C1 segment of cervical spinal cord (tissue), 14 donors: ENCODE measurements around the gene RGS10.
A peak's percentile ranks its signal among the peaks of the same experiment; 100 is the strongest.
"Not testable (repeated sequence)": the region's sequence is repeated elsewhere in the genome, so short reads cannot be mapped to it uniquely, and the experiment has no call there.

Source experiments
- DNase-seq, 14 donors: peaks; one replicate each; lab custom pipeline; 2025; lab: John Stamatoyannopoulos, UW

RGS10 gene, protein sequence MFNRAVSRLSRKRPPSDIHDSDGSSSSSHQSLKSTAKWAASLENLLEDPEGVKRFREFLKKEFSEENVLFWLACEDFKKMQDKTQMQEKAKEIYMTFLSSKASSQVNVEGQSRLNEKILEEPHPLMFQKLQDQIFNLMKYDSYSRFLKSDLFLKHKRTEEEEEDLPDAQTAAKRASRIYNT

DNA sequence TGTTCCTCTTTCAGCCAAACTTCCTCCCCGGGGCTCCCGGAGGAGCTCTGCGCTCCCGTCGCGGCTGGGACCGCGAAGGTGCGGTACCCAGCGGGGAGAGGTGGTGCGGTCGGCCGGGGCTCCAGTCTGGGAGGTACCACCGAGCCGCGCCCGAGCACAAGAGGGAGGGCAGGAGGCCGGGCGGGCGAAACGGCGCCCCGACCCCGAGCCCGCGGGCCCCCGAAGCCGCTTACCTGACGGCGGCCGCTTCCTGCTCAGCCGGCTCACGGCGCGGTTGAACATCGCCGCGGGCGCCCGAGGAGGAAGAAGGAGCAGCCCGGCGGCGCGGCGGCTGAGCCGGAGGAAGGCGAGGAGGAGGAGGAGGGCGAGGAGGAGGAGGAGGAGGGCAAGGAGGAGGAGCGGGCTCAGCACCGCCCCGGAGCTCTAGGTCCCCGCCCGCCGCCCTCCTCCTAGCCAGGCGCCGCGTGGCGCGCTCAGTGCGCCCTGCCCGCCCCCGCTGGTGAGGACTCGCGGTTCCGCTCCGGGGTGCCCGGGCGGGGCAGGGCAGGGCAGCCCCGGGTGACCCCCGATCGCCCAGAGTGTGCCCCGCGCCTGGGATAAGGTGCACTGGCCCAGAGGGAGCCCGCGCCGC, at the start of gene RGS10:
TSS of gene RGS10 (minus strand) at position 363 of the 631 bp plus-strand sequence. CDS start at position 282, 81 bp downstream.
- peak in 6 of 14 donors; percentile 18 to 45 (median 34) for DNase-seq

DNA sequence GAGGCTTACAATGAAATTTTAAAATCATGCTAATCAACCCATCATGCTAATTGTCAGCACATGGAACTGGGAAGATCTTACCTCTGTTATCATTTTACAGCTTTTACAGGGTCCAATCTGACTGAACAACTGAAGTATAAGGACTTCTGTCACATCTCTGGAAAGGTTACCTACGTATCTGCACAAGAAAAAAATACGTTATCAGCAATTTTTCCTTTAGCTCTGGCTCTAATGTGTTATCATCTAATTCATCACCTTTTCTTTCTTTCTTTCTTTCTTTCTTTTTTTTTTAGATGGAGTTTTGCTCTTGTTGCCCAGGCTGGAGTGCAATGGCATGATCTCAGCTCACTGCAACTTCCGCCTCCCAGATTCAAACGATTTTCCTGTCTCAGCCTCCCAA, 45.6 kb upstream of the RGS10 start:
- no peak for DNase-seq

DNA sequence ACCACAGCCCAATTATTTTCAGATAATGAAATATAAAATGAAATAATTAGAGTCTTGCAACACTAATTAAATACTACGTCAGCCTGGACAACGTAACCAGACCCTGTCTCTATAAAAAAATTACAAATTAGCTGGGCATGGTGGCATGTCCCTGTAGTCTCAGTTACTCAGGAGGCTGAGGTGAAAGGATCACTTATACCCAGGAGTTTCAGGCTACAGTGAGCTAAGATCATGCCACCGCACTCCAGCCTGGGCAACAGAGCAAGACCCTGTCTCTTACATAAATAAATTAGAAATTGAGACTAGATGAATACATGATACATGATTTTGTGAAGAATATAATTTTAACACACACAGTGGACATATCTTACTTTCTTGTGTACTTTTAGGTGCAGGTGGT, 35.8 kb upstream of the RGS10 start:
- DNase-seq, result no peak

DNA sequence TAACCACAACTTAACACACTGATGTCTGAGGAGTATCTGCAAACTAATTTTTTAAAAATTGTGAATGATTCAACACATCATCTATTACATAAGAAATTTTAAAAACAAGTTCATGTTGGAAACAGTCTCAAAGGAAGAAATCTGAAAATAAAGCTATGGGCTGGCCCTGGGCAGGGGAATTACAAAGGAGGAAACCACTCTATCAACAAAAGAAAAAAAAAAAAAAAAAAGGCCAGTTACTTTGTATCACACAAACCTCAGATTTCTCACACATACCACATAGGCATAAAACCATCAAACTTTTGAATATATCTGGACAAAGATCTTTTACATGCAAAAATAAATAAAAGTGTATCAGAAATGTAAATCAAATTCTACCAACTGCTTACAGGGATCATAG, 33.5 kb upstream of the RGS10 start:
- no peak for DNase-seq

DNA sequence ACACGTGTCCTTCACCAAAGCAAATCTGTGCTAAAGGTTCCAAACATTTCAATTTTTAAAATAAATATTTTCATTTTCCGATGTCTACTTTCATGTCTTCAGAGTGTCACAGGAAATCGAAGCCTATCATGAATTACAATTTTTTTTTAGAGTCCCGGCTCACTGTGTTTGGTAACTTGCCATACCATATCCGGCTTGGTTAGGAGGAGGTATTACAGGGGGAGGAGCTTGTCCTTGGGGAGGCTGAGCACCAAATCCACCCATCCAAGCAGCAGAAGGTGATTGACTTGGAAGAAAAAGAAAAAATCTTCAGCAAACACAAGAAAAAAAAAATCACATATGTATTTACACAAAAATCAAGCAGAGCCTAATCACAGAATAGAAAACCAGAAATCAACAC, 33.0 kb upstream of the RGS10 start:
- DNase-seq, result no peak

DNA sequence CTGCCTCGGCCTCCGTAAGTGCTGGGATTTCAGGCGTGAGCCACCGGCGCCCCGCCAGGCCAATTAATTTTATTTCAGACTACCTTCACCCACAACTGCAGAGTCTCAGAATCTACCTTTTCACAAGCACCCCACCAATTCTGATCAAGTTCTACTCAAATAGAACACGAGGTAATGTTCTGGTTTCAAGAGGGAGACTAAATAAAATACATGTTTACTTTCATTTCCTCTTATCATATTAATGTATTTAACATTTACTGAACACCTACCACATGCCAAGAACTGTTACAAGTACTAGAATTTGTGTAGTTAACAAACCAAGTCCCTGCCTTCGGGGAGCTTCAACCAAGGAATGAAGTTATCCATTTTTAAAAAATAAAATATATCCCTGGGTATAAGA, 25.5 kb upstream of the RGS10 start:
- no peak for DNase-seq

DNA sequence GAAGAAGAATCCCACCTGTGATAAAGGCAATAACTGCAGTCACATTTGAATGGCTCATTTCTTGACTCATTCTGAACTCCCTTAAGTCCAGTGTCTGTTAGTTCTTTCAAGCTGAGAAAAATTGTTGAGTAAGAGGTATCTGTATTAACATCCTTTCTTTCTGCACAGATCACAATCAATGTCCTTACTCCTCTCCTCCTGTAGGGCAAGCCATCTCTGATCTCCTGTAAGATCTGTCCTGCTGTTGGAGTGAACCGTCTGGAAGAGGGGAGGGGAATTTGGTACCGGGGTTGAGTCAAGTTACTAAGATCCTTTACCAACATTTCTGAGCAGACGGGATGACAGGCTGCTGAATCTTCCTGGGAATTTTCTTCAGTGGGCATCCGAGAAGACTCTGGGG, 19.6 kb upstream of the RGS10 start:
- no peak for DNase-seq

DNA sequence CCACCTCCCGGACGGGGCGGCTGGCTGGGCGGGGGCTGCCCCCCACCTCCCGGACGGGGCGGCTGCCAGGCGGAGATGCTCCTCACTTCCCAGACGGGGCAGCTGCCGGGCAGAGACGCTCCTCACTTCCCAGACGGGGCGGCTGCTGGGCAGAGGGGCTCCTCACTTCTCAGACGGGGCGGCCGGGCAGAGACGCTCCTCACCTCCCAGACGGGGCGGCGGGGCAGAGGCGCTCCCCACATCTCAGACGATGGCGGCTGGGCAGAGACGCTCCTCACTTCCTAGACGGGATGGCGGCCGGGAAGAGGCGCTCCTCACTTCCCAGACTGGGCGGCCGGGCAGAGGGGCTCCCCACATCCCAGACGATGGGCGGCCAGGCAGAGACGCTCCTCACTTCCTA, 17.0 kb upstream of the RGS10 start:
- DNase-seq, result not testable (repeated sequence)

DNA sequence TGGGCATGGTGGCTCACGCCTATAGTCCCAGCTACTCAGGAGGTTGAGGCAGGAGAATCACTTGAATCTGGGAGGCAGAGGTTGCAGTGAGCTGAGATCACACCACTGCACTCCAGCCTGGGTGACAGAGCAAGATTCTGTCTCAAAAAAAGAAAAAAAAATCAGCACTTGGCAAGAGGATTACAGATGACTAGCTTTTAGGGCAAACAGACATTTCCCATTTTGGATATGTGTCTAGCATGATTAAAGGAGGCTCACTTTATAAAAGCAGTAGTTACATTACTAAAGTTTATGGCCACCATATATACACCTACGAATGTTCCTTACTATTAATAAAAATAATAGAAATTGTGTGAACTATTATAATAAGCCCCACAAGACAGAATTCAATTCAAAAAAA, 13.6 kb upstream of the RGS10 start:
- DNase-seq, result not testable (repeated sequence)

DNA sequence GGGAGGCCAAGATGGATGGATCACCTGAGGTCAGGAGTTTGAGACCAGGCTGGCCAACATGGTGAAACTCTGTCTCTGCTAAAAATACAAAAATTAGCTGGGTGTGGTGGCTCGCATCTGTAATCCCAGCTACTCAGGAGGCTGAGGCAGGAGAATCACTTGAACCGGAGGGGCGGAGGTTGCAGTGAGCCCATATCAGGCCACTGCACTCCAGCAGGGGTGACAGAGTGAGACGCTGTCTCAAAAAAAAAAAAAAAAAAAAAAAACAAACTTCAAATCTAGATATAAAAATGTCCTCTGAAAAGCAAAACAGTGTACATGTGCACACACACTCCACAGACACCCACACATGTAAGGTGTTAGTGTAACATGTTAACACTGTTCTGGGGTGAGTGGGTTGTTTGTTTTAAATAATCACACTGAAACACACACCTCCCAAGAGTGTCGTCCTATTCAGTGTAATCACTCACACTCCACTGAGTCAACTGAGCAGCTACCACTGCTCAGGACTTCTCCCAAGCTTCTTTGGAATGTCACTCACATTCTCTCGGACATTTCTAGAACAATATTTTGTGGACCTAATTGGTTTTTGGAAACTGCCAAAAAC, 12.8 kb upstream of the RGS10 start:
- no peak for DNase-seq

DNA sequence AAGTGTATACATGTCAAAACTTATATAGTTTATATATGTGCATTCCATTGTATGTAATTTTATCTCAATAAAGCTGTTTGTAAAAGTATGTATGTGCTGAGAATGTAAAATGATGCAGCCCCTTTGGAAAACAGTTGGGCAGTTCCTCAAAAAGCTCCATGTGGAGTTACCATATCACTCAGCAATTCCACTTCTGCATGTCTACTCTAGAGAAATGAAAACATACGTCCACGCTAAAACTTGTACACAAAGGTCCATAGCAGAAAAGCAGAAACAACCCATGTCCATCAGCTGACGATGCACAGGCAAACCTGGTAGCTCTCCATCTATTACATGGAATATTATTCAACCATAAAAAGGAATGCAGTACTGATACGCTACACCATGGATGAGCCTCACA, 8.3 kb upstream of the RGS10 start:
- DNase-seq, result no peak

DNA sequence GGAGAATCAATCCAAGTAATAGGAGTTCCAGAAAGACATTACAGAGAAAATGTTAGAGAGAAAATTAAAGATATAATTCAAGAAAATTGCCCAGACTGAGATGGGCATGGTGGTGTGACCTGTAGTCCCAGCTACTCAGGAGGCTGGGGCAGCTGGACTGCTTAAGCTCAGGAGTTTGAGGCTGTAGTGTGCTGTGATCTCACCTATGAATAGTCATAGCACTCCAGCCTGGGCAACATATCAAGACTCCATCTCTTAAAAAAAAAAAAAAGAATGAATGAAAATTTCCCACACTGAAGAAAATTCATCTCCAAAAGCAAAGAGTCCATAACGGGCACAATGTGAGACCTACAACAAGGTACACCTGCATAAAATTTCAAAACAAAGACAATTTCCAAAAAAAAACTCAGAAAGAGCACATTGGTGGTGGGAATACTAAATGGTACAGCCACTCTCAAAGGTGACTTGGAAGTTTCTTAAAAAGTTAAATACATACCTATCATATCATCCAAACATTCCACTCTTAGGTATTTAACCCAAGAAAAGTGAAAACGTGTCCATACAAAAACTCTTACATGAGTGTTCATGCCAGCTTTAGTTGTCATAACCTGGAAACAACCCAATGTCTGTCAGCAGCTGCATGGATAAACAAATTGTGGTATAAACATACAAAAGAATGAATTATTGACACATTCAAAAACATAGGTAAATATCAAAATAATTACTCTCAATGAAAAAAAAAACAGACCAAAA, 6.9 kb upstream of the RGS10 start:
- no peak for DNase-seq

DNA sequence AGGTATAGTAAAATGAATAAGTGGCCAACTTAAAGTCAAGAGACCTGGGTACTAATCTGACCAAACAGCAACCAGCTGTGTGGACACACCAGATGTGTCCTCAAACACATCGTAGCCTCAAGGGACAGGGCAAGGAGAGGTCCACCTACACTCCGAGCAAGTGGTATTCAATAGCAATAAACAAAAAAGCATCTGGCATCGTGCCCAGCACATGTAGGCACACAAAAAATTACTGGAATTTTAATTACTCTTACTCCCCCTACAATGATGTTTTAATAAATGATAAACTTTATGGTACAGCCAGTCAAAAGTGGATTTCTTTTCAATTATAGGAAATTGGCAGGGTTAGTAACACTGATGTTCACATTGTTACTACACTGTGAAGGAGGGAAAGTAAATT, 3.5 kb upstream of the RGS10 start:
- no peak for DNase-seq

DNA sequence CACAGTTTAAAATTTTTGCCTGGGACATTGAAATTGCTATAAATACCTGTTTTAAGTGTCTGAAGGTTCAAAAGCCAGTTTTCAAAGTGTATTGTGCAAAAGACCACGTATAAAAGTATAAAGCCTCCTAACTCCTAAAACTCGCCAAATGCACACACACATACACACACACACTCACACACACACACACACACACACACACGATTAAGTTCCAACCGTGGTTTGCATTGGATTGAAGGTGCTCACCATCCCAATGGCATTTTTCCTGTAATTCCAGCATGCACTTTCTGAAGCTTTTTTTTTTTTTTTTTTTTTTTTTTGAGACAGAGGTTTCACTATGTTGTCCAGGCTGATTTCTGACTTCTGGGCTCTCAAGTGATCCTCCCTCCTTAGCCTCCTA, 2.8 kb upstream of the RGS10 start:
- DNase-seq, result no peak

DNA sequence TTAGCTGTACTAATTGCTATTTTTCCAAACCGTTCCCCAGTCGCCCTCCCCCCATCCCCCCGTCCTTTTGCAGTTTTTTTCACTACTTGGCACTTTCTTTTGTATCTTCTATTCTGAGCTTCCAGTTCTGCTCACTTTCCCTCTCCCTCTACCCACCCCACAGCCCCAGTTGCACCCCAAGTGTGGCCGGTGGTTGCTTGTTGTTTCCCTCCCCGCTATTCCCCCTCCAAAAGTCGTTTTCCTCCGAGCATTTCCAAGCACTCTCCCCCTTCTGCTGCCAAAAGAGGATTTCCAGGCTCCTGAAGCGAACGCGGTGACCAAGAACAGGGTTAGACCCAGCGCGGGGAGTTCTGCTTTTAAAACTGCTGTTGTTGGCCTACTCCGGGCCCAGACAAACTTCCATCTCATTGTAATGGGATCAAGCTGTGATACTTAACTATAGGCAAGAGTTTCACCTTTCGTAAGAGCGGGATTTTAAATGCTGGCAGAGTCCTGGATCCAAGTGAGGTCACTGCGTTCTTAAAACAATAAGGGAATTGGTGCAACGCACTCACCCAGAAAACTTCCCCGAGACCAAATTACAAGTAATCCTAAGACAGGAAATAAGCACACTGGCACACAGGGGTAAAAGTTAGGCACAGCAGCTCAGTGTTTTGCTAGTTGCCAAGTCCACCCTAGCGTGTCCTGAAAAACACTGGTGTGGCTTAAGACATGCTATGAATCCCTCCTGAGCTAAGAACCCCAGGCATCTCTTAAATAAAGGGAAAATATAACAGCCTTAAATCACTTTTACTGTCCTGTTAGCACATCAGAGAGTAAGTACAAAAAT, 1.5 kb upstream of the RGS10 start:
- DNase-seq, result no peak

DNA sequence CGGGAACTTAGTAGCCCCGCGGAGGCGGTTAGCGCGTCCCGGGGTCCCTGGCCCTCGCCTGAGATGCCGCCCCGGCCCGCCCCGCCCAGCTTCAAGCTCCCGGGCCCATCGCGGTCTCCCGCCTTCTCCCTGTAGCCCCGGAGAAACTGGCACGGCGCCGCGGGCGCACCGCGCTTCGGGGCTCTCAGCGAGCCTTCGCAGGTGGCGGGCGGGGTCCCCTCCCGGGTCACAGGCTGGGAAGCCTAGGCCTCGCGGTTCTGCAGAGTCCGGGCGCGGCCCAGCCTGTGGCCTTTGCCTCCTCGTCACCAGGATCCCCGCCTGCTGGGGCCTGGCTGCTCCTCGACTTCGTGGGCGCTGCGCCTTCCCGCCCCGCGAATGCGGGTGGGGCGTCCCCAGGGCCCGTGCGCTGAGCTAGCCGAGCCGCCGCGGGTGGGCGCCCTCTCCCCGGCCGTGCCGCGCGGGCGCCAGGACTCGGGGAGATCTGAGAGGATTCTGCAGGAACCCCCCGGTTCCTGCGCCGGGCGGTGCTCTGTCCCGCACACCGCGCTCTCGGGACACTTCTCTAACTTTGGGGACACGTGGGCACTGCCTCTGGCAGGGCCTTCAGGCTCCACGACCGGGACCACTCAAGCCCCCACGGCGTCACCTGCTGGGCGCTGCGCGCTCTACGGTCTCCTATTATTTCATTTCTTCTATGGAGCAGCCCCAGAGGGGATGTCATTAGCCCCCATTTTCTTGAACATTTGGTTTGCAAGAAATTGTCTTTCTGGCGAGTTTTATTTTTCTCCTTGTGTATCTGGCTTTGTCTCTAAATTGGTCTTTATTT, 682 bp upstream of the RGS10 start:
- DNase-seq, result peak in 1 of 14 donors; percentile 52

DNA sequence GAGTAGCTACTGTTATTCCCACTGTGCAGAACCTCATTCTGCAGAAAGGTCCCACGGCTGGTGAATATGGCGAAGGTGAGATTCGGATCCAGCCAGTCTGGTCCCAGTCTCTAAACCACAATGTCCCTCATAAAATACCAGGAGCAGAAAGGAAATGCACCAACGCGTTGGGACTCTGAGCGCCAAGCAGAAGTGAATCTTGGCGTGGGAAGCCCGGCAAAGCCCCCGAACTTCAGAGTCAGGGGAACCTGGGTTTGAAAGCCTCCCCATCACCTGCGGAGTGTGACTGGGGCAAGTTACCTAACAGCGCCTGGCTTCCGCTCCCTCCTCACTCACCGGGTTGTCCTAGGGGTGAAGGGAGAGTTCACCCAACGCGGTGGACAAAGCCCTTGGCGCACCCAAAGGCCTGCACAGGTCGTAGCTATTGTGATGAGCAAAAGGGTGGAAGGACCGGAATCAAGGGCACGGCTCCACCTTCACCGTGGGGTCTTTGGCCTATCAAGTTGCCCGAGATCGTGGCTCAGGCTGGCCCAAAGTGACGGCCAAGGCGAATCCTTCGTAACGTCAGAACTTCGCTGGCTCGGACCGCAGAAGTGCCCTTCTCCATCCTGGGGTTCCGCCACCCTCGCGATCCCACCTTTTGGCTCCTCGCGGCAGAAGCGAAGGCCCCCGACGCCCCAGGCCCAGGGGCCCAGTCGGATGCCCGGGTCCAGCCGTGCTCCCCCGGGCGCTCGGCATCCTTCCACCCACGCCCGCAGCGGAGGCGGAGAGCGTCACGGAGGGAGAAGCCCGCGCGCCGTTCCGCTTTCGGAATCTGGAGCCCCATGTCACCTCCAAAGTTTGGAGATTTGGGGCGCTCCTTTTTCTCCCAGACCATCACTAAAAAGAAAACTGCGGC, 811 bp downstream of the RGS10 start:
- DNase-seq, result peak in 1 of 14 donors; percentile 25

DNA sequence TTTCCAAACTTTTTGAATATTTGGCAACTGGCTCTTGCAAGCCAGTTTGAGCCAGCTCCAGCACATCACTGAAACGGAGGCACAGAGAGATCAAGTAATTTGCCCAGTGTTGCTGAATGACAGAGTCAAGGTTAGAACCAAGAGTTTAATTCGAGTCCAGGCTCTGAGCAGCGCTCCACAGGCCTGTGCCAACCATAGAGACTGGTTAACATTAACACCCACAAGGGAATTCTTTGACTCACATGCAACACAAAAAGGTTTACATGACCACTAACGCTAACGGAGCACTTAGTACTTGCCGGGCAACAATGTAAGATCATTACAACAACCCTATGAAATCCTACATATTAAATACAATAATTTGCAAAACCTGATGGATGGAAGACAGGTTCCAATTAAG, 1.5 kb downstream of the RGS10 start:
- DNase-seq, result no peak

DNA sequence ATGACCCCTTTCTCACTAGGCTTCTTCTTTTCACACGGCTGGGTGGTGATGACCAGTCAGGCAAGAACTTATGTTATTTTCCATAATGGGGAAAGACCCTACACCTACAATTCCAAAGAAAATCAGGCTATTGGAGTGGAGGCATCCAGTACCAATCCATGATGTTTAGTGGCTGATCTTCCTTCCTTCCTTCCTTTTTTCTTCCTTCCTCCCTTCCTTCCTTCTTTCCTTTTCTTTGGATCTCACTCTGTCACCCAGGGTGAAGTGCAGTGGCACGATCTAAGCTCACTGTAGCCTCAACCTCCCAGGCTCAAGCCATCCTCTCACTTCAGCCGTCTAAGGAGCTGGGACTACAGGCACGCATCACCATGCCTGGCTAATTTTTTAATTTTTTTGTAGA, 2.5 kb downstream of the RGS10 start:
- DNase-seq, result no peak

DNA sequence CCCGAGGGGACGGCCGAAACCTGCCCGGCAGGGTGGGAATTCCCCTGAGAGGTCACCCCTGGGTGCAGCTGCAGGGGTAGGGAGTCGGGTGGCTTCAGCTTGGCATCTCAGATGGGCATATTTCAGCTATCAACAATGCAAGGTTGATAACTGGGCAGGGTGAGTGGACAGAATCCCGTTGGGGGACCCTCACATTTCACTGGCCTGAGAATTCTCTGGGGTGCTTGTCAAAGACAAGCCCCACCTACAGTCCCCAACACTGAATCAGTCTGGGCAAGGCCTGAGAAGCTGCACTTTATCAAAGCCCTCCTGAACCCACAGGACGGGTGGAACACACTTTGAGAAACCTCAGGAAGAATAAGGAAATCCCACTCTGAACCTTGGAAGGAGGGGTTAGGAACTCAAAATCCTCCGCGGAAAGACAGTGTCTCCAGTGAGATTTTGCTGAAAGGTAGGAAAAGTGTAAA, 3.1 kb downstream of the RGS10 start:
- DNase-seq, result no peak
